ENCODE data around the gene MYOZ3.

The MYOZ3 gene

DNA sequence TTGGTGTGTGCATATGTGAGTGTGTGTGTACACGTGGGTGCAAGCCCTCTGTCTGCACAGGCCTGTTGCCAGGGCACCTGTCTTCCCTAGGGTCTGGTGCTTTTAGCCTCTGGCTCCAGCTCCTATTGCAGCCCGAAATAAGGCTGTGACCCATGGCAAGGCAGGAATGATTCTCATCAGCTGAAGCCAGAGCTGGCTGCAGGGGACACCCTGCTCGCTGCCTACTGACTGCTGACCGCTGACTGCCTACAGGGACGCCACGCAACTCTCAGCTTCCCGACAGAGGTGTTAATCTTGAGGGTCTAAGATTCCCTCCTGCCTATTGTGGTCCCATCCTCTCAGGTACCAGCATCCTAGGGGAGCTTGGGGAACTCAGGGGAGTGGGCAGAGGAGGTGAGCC lies at the start of gene MYOZ3:
Gene MYOZ3, plus strand, starts transcription at position 166 of the 400 bp plus-strand sequence. CDS start 1,691 bp downstream, outside the sequence.
- DNase-seq (ENCODE audit: low read depth in 2 of 2): no peak

DNA sequence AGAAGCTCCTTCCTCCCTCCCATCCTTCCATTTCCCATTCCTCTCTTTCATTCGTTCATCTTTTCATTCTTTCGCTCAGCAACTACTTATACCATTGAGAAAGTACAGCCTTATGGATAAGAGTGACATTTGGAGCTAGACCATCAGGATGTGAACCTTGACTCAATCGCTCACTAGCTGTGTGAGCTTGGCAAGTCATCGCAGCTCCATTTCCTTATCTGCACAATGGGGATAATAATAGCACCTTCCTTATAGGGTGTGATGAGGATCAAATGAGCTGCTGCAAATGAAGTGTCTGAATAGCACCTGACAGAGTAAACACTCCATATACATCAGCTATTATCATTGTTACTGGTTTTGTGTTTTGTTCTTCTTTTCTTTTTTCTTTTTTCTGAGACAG lies 48.6 kb upstream of the MYOZ3 start:
- DNase-seq (ENCODE audit: low read depth in 2 of 2): no peak

DNA sequence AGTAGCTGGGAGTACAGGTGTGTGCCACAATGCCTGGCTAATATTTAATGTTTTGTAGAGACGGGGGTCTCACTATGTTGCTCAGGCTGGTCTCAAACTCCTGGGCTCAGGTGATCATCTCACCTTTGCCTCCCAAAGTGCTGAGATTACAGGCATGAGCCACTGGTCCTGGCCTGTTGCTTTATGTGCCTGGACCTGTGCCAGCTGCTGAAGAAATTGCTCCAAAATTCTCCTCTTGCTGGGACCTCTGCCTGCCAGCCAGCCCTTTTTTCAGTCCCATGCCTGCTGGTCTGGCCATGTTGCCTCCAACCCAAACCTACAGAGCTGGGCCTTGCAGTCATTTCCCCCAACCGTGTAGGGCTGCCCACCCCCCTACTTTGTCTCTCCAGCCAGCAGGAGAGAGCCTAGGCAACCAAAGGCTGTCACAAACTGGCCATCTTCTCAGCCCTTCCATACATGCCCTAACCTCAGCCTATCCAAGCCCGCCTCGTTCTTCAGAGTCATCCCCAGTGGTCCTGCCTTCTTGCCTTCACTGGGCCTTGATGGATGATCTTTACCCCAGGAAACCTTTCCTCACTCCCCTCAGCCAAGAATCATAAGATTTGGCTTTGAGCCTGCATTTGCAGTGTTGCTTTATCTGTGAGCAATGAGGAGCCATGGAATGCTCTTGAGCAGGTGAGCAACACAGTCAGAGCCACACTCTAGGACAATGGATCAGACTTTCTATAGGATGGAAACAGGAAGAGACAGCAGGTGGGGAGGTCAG lies 48.0 kb upstream of the MYOZ3 start:
- DNase-seq (ENCODE audit: low read depth in 2 of 2): no peak

DNA sequence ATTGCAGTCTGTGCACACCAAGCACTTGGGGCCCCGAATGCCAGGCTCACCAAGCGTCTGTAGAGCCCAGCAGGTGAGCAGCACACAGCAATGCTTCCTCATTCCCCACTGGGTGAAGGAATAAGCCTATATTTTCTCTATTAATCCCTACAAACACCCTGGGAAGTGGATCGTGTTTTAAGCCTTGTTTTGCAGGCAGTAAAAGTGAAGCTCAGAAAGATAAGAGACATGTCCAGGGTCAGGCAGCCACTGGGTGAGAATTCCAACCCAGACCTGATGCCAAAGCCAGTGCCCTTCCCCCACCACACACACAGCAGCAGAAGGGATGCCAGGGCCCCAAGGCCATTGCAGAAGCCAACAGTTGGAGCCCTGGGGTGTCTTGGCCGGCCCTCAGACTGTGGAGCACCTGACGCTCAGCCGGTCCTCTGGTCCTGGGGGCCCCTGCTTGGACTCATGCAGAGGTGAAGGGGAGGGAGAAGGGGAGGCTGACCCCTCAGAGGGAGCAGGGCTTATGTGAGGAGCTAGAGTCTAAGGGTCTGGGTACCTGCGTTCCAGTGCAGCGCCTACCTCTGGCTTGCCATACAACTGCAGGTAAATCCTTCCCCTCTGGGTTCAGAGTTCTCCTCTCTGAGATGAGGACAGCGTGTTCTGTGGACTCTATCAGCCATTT lies 46.9 kb upstream of the MYOZ3 start:
- no peak for DNase-seq (ENCODE audit: low read depth in 2 of 2)

GRCh38 chr5:150614661-150615060 lies 46.4 kb upstream of the MYOZ3 start:
- DNase-seq (ENCODE audit: low read depth in 2 of 2): no peak

DNA sequence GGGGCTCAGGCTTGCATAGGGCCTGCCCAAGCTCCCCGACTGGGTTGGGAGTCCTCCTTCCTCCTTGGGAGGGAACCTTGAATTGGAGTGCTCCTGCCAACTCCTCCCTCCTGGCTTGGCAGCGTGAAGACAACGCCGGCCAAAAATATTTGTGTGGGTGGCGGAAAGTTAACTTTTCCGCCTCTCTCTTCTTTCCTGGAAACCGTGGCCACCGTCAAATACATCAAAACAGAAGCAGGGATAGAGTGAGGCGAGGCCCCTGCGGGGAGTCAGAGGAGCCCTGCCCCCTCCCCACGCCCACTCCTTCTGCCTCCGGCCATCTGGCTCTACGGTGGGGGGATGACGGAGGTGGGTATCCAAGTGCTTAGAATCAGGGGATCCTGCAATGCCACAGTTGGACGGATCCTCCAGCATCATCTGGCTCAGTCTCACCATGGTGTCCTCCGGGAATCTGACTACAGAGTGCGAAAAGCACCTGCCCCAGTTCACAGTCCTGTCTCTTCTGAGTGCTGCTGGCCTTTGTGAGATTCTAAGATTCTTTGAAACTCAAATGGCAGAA lies 45.8 kb upstream of the MYOZ3 start:
- DNase-seq (ENCODE audit: low read depth in 2 of 2): no peak

GRCh38 chr5:150616024-150616470 lies 45.0 kb upstream of the MYOZ3 start:
- no peak for DNase-seq (ENCODE audit: low read depth in 2 of 2)

- no peak for DNase-seq (ENCODE audit: low read depth in 2 of 2)
These were observed 44.5 kb upstream of the MYOZ3 start for GRCh38 chr5:150616506-150616905.

GRCh38 chr5:150618163-150618562 lies 42.9 kb upstream of the MYOZ3 start:
- no peak for DNase-seq (ENCODE audit: low read depth in 2 of 2)

DNA sequence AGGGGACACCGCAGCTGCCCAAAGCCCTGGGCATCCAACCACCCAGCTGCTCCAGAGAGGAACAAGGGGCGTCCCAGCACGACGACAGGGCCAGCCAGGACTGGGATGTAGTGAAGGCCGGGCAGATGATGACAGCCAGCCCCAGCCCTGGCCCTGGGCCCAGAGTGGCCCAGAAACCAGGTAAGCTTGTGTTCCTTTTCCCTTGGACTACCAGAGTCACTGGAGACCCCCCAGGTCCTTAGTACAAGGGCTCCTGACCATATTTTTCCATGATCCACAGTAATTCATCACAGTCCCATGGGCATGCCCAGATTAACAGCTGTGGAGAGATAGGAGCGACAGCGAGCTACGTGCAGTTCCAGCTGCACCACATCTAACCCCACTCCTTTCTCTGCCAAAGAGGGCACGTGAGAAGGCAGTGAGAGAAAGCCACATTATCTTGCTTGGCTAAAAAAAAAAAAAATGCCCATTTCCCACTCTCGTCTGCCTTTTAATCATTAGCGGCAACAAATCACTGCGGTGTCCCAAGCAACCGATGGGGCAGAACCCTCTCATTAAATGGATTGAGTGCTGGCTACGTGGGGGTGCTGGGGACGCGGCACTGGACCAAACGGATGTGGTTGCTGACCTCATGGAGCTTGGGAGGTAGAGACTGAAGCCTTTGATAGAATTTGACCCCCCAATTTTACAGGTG lies 42.3 kb upstream of the MYOZ3 start:
- no peak for DNase-seq (ENCODE audit: low read depth in 2 of 2)

GRCh38 chr5:150619359-150620230 lies 41.5 kb upstream of the MYOZ3 start:
- DNase-seq (ENCODE audit: low read depth in 2 of 2): no peak

GRCh38 chr5:150621301-150621700 lies 39.8 kb upstream of the MYOZ3 start:
- no peak for DNase-seq (ENCODE audit: low read depth in 2 of 2)

DNA sequence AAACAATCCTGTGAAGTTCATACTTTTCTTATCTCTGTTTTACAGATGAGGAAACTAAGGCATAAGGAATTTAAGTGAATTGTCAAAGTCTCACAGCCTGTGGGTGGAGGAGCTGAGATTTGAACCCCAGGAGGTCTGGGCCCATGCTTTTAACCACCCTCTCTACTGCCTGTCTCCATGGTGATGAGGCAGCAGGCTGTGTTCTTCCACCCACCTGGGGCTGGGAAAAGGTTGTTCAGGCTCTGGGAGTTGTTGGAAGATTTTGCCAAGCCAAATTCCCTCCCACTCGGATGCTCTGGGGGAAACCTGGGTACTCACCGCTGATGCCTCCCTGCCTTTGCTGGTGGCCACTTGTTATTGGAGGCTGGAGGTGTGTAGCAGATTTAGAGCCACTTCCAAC lies 38.9 kb upstream of the MYOZ3 start:
- DNase-seq (ENCODE audit: low read depth in 2 of 2): no peak

DNA sequence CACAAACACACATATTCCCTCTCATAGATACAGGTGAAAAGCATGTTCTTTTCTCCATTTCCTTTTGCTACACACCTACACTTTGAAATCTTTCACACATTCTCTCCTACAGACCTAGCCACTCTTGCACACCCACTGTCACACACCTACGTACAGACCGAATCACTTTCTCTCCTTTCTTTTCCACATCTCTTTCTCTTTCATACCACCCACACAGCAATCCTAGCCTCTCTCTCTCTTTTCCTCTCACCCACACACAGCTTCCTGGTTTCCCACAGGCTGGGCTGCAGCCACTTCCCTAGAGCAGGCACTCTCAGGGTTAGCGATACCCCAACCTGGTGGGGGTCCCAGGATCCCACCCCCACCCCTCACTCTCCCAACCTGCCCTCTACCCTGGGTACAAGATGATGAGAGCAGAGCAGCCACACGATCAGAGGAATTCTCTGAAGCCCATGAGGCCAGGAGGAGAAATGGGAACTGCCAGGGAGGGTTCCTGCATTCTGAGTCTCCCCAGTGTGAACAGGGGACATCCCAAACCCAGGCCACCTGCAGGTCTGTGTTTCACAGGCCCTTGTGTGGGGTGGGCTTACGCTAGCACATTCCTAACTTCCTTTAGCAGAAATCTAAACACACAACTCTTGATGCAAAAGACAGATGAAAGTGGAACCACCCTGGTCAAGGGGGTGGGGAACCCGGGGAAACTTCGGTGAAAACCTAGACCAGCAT lies 37.7 kb upstream of the MYOZ3 start:
- no peak for DNase-seq (ENCODE audit: low read depth in 2 of 2)

DNA sequence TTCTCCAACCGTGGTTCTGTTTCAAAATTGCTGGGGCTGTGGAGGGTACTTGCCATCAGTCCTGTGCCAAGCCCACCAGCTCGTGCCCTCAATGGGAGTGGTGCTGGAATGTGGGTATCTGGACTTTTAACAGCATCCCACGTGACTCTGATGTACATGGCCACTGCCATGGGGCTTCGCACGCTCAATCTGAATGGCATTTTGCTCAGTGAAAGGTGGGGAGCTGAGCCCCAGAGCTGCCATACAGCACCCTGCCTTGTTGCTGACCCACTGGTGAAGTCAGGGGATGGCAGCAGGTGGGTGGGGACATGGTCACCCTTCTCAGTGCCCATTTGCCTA lies 37.2 kb upstream of the MYOZ3 start:
- DNase-seq (ENCODE audit: low read depth in 2 of 2): no peak

DNA sequence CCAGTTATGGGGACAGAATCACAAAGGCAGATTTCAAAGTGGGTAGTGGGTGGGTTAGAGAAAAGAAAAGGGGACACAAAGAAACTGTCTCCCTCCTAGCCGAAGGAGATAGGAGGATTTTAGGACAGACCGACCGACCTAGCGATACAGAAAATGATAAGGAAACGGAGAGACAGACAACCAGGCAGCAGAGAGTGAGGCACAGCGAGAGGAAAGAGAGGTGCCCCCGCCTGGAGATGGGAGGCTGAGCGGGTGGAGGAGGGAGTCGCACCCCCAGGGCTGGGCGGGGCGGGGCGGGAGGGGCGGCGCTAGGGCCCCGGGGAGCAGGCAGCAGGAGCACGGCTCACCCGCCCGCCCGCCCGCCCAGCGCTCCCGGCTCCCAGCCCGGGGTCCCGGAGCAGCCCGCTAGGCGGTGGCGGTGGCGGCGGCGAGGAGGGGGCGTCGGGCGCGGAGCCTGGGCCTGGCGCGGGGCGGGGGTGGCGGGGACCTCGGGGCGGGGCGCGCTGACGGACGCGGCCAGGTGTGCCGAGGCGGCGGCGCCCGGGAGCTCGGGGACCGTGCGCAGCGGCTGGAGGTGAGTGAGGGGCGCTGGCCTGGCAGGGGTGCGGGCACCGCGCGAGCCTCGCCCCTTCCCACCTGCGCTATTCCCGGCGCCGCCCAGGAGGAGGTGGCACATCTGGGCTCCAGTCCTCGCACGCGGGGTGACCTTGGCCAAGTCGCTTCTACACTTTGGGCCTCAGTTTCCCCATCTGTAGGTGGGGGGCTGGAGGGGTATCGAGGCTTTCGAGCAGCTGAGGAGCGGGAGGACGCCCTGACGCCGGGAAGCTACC lies 36.5 kb upstream of the MYOZ3 start:
- no peak for DNase-seq (ENCODE audit: low read depth in 2 of 2)

DNA sequence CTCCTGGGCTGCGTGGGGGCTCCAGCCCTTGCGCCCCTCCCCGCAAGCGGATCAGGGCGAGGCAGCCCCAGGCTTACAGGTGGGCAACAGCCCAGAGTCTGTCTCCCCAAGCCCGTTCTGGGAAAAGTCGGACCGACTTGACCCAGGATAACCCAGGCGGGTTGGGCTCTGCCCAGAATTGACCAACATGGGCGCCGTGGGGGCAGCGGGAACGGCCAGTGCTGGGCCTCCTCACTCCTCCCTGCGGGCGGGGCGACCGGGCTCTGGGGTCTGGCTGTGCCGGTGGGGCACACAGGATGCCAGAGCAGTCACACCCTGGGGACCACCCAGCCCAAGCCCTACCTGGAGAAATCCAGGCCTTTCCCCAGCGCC lies 35.9 kb upstream of the MYOZ3 start:
- no peak for DNase-seq (ENCODE audit: low read depth in 2 of 2)

- no peak for DNase-seq (ENCODE audit: low read depth in 2 of 2)
These were observed 35.0 kb upstream of the MYOZ3 start for GRCh38 chr5:150625831-150626746.

DNA sequence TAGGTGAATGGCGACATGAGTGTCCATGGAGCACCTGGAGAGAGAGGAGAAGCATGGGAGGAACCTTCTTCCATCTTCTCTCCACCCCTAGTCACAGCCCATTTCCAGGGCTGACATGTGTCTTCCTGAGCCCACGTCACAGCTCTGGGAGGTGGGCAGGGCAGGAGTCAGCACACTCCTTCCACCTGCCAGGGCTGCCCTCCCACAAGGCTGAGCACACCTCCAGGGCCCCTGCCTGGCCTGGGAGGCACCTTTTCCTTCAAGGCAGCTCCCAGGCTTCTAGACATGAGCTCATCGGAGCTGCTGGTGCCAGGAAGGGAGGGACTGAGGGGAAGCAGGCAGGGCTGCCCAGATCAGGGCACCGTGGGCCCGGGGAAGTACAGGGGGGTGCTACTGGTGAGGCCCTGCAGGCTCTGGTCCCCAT lies 34.2 kb upstream of the MYOZ3 start:
- no peak for DNase-seq (ENCODE audit: low read depth in 2 of 2)

All from stimulated activated CD4-positive, alpha-beta T cell treated with anti-CD3 and anti-CD28 coated beads, Interleukin-15, amount 100 ng/mL, for 48 hours (primary cell).